NCI-H1092 treated with DMSO at 0.1 percent for 48 hours (cell line): Measurements from ENCODE around the gene ZNF490.
"Not testable (repeated sequence)": the region's sequence is repeated elsewhere in the genome, so short reads cannot be mapped to it uniquely, and the experiment has no call there.

Experiments
- DNase-seq: peaks from one replicate; lab custom pipeline; 2025; lab: John Stamatoyannopoulos, UW

Gene ZNF490

DNA sequence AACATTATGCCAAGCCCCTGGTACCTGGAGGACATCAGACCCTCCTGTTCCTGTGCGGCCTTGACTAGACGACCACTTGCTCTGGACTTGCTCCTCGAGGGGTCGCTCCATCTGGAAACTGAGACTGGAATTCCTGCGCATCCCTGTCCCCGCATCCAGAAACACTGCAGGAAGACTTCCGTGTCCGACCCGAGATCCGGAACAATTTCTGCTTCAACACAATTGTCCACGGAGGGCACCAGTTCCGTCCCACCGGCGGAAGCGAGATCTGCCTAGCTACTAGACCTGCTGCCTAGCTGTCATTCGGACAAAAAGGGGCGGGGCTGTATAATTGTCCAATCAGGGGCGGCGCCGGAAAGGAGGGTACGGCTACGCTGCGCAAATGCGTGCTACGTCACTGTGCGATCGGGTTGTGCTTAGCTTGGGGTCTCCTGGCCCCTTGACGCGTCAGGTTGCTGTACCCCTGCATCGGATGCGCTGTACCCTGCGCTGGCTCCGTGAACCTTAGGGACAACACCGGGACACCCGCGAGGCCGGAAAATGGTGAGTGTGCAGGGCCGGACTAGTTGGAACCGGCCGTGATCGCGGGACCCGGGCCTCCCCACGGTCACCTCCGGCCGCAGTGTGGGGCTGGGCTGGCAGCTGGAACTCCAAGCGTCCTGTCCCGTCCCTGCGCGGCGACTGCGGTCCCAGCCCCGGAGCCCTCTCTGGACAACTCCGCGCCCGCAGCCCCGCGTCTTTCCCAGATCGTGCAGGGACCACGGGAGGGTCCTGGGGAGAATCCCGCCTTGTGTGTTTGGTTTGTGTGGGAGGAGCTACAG is at the start of gene ZNF490, which contains the start of gene ZNF791:
ZNF490 (minus strand) TSS at position 274 of the 821 bp plus-strand sequence; CDS start at position 141, 133 bp downstream.
ZNF791 (plus strand) TSS at position 381 of the 821 bp plus-strand sequence; CDS start at position 541, 160 bp downstream.
- peak; percentile 97 for DNase-seq

DNA sequence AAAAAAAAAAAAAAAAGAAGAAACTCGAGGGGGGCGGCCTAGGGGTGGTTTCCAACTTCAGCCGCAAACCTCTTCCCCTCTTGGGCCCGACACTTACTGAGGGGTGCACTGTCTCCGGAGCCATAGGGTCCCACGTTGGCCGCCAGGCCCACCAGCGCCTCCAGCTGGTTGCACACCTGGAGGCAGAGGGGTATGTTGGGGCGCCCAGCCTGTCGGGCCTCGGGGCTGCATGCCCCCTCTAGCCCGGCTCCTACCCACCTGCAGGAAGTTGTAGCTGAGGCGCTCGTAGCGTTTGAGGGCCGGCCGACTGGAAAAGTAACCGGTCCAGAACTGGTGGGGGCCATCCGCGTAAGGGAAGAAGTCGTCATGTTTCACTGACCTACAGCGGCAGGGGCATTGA is 47.4 kb upstream of the ZNF490 start:
- no peak for DNase-seq

DNA sequence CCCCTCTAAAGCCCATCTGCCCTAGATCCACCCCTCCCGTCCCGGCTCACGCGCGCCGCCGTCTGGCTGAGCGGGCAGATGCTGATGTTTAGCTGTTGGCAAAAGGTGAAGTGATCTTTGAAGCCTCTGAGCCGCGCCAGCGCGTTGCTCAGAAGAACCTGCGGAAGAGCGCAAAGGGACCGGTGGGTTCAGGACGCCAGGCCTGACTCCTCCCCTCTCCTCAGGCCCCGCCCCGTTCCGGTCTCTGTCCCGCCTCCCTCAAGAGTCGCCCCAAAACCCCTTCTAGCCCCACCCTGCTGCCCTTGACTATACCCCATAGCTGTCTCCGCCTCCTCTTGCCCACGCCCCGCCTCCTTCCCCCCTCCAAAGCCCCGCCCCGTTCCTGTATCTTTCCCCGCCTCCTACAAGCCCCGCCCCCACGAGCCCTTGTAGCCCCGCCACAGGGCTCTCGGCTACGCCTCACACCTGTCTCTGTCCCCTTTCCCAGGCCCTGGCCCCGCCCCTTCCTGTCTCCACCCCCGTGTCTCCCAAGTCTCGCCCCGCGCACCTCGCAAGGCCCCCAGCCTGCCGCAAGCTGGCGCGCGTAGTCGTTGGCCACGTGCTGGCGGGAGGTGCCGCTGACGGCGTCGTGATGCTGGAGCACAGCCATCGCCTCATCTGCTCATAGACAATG is 46.4 kb upstream of the ZNF490 start:
- no peak for DNase-seq

DNA sequence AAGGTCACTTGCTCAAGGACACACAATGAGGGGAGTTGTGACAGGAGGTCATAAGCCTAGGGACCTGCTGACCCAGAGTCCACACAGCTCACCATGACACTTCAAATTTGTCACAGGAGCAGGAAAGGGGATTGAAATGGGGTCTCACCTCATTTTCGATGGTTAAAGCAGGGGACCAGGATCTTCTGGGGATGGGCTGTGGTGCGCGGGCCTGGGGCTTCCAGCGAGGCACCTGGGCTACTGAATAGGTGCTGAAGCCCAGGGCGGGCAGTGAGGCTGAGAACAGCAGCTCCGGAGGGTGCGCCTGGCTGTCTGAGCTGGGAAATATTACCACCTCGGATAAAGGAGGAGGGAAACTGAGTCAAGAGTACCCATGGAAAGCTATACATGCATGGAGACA is 44.9 kb upstream of the ZNF490 start:
- no peak for DNase-seq

DNA sequence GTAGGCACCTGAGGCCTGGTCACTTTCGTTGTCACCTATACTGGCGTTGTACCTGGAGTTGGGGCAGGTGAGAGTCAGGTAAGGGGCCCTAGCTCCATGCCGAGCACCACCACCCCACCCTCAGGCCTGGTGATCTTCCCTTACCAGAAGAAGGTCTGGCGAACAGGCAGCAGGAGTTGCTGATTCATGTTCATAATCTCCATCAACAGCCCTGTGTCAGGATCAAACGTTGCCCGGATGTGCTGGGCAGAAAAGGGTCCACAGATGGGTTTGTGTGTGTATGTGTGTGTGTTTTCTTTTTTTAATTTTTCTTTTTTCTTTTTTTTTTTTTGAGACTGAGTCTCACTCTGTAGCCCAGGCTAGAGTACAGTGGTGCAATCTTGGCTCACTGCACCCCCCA is 41.6 kb upstream of the ZNF490 start:
- DNase-seq: no peak

DNA sequence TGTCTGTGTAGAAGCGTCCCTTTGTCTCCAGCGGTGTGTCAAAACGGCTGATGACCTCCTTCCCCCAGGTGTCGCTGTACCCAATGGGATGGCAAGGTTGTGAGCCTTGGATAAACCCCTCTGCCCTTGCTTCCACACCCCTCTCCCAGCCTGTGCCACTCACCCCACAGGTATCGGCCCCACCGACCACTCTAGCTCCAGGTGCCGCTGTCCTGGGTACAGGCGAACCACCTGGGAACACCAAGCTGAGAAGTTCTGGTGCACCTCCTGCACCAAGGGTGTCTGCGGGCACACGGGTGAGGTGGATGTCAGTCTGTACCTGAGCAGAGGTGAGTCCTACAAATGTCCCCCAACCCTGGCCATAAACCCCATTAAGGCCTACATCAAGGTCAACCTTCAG is 39.3 kb upstream of the ZNF490 start:
- no peak for DNase-seq

DNA sequence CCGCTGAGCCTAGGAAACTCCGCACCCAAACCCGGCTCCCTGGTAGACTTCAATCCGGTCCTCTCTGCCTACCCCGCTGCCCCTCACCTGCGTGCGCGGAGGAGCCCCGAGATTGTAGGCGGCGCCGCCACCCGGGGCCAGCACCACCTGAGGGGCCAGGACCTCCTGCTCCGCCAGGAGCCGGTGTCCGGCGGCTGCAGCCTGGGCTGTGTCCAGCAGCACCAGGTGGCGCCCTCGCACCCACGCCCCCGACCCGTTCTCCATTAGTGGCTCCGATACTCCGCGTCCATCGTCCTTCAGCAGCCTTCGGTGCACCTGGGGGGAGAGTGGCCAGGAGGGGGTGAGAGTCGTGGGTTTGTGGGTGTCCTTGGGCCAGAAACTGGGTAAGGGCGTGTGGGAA is 37.5 kb upstream of the ZNF490 start:
- peak; percentile 23 for DNase-seq

DNA sequence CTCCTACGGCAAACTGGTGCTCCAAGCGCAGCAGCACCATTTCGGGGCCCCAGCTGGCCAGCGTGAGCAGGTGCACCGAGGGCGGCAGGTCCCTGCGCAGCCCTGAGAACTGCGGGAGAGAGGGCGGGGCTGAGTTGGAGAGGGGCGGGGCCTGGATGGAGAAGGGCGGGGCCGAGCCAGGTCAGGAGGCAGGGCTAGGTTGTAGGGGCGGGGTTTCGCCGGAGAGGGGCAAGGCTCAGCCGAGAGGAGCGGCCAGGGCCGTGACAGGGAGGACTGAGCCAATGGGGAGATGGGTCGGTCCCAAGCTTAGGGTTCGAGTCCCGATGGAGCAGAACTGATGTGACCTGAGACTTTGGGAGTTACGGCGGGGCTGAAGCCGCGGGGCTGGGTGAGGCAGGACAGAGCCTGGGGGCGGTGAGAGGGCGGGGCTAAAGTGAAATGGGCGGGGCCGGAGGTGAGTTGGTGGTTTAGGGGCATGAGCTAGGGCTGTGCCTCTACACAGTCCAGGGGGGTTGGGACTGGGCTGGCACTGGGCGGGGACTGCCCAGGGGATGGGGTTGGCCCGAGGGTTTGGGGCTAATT is 37.0 kb upstream of the ZNF490 start:
- peak; percentile 58 for DNase-seq

DNA sequence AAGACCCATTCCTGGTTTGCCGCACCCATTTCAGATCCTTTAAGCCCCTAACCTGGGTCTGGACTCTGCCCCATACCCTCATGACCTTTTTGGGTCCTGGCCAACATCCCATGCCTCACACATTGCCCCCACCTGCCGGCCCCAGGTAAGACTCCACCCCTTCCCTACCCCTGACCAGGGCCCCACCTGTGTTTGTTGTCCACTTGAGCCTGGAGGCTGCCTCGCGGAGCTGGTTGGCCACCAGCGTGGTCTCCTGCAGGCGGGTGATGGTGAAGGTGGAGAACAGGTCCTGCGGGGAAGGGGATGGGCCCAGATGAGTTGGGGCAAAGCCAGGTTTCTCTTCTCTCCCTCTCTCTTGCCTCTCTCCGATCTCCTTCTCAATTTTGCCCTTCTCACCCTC is 36.4 kb upstream of the ZNF490 start:
- no peak for DNase-seq

DNA sequence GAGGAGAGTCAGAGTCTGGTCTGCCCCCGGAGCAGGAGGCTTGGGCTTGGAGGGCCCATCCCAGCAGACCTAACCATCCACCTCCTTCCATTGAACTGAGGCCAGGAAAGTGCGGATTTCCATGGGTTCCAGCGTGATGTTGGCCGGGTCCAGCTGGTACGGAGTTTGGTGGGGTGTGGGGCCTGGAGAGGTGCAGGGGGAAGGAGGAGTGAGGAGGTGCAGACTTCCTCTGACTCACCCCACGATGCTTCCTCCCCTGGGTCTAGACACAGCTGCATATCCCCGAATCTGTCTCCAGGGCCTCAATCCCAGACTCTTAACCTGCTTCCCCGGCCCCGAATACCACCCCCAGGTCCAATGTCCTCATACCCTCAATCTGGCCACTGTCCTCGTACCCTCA is 35.9 kb upstream of the ZNF490 start:
- no peak for DNase-seq

DNA sequence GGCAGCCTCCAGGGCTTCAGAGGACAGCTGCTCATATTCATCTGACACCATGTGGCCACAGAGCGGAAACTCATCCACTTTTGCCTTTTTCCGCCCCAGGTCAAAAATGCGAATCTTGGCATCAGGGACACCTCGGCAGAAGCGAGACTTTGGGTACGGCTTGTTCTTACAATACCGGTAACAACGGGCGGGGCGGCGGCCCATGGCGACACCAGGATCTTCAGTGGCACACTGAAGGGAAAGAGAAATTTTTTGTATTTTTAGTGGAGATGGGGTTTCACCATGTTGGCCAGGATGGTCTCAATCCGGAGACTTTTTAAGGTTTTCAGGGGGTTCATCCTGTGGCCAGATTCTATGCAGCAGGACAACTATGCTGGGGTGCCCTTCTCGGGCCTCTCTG is 33.1 kb upstream of the ZNF490 start:
- DNase-seq: not testable (repeated sequence)

DNA sequence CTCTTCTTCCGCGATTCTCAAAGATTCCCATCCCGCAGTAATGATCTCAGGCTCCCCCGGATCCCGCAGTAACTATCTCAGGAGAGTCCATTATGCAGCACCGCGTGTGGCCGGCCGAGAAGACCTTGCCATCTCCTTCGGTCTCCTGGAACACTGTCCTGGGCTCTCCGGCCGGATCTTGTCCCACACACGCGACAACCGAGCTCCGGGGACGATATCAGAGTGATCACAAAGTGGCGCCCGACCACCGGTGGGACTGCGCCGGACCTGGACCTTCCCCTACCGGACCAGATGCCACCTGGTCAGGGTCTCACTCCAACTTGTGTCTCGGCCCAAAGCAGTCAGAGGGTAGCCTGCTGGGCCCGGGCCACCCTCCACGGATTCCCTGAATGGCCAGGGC is 31.9 kb upstream of the ZNF490 start:
- no peak for DNase-seq

DNA sequence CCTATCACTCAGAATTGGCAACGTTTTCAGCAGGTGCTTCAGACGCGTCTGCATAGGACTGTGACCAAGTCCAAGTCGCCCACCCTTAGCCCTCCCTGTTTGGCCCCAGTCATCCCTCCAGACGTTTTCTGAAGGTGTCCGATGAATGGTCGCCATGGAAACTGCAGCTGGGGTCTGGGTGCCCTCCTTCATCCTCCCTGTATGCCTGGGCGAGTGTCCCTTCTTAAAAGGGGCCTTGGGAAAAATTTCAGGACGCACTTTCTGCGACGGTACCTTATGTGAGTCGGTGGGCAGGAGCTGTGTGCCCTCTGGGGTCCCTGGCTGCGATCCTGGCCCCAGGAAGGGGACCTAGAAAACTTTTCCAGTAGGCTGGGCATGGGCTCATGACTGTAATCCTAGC is 30.8 kb upstream of the ZNF490 start:
- no peak for DNase-seq

DNA sequence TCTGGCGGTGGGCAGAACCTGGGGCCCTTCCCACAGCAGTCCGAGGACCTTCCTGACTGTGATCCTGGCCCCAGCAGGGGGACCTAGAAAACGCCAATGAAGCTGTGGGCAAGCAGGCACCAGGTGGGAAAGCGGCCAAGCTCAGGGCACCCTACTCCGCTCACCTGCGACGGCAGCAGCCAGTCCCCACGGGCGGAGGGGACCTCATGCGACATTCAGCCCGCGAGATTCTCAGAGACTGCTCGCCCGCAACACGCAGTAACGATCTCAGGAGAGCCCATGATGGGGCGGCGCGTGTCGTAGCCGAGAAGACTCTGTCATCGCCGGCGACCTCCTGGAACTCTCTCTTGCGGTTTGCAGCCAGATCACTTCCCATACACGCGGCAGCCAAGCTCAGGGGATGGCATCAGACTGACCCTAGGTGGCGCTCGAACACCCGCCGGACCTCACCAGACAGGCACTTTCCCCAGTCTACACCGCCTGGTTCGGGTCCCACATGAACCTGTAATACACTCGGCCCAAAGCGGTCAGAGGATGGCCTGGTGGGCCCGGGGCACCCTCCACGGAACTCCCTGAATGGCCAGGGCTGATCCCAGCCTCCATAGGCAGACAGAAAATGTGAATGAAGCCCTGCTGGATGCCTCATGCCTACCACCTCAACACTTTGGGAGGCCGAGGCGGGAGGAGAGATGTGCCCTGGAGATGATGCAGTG is 29.4 kb upstream of the ZNF490 start:
- peak; percentile 71 for DNase-seq

DNA sequence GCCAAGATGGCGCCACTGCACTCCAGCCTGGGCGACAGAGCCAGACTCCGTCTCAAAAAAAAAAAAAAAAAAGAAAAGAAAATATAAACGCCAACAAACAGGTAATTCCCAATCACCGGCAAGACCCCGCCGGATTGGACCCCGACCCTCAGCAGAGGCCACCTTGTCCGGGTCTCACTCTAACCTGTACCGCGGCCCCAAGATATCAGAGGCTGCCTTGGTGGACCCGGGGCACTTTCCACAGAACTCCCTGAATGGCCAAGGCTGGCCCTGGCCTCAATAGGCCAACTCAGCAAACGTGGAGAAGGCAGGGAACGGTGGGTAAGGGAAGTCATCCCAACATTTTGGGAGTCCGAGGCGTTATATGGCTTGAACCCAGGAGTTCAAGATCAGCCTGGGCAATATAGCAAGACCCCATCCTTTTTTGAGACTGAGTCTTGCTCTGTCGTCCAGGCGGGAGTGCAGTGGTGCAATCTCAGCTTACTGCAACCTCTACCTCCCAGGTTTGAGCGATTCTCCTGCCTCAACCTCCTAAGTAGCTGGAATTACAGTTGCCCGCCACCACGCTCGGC is 28.1 kb upstream of the ZNF490 start:
- no peak for DNase-seq

DNA sequence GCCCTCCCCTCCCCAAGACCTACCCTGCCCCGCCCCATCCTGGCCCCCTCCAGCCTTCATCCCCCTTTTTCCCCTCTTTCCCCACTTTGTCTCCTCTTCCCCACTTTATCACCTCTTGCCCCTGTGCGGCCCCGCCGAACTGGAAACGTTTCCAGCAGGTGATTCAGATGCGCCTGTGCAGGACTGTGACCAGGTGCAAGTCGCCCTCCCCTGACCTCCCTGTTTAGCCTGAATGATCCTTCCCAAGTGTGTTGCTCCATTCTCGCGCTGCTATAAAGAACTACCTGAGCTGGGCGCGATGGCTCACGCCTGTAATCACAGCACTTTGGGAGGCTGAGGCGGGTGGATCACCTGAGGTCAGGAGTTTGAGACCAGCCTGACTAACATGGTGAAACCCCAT is 26.0 kb upstream of the ZNF490 start:
- DNase-seq: no peak

DNA sequence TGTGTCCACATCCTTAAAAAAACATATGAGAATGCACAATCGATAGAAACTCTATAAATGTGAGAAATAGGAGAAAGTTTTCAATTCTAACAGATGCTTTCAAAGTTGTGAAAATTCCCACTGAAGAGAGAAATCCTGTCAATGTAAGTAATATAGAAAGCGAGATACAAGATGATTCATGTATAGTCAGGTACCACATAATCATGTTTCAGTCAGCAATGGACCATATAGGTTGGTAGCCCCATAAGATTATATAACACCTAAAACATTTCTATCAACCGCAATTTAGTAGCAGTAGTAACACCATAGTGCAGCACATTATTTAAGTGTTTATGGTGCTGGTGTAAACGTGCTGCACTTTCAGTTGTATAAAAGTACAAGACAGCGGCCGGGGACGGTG is 18.6 kb upstream of the ZNF490 start:
- no peak for DNase-seq

DNA sequence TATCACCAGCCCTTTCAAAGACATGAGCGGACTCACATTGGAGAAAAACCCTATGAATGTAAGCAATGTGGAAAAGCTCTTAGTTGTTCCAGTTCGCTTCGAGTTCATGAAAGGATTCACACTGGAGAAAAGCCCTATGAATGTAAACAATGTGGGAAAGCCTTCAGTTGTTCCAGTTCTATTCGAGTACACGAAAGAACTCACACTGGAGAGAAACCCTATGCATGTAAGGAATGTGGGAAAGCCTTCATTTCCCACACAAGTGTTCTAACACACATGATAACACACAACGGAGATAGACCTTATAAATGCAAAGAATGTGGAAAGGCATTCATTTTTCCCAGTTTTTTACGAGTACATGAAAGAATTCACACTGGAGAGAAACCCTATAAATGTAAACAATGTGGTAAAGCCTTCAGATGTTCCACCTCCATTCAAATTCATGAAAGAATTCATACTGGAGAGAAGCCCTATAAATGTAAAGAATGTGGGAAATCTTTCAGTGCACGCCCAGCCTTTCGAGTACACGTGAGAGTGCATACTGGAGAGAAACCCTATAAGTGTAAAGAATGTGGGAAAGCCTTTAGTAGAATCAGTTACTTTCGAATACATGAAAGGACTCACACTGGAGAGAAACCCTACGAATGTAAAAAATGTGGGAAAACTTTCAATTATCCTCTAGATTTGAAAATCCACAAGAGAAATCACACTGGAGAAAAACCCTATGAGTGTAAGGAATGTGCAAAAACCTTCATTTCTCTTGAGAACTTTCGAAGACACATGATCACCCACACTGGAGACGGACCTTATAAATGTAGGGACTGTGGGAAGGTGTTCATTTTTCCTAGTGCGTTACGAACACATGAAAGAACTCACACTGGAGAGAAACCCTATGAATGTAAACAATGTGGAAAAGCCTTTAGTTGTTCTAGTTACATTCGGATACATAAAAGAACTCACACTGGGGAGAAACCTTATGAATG is 17.7 kb upstream of the ZNF490 start:
- no peak for DNase-seq

DNA sequence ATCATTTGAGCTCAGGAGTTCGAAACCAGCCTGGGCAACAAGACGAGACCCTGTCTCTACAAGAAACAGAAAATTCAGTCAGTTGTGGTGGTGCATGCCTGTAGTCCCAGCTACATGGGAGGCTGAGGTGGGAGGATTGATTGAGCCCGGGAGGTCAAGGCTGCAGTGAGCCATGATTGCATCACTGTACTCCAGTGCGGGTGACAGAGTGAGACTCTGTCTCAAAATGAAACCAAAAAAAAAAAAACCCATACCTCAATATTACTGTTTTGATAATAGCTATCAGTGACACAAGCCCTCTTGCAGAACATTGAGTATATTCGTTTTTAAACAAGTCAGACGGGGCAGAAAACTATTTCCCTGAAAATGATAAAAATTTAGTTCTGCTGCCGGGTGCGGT is 16.3 kb upstream of the ZNF490 start:
- DNase-seq: no peak

DNA sequence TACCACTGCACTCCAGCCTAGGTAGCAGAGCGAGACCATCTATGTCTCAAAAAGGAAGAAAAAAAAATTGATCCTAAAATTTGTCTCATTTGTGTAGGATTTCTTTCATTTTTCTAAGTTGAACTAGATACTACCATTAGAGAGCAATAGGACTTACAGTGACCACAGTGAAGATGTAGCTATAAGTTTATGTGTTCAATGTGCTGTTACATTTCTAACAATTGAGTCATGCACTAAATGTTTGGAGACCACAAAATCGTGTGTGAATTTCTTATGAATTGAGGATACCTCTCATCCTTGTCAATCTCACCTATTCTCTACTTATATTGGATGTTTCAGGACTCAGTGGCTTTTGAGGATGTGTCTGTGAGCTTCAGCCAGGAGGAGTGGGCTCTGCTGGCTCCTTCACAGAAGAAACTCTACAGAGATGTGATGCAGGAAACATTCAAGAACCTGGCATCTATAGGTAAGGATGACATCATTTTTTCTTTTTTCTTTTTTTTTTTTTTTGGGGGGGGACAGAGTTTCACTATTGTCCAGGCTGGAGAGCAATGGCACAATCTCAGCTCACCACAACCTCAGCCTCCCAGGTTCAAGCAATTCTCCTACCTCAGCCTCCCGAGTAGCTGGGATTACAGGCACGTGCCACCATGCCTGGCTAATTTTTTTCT is 12.9 kb upstream of the ZNF490 start:
- no peak for DNase-seq
